Adipose tissue (tissue), 3 donors: ENCODE data around the gene WDTC1. TPM values are rescaled to one million over a fixed set of nuclear protein-coding genes. Genes with fewer than 3 reads are reported as not detected.

Experiments
- polyA plus RNA-seq, 3 donors: library from polyadenylated mRNA; stranded (reverse); fragments of 200-250 nt; gene quantifications; one replicate each; pipeline ENCODE4 v1.2.3, GENCODE V29; 2013
- donor health status: healthy with polysubstance abuse.
- donor health status: Bipolar disorder and iron deficiency.
- donor health status: healthy.

Gene WDTC1
- polyA plus RNA-seq, 3 donors: 12.7 to 27.1 (median 19.5) TPM

Other genes with a start within 250 kb of the WDTC1 start
- gene TRNP1, start 240.9 kb upstream of the WDTC1 start, polyA plus RNA-seq: 10 to 100 TPM in 2 of 3 donors, 1 to 10 TPM in 1; 9.1 to 10.4 (median 10.3) TPM
- 1 to 10 TPM; 1.8 to 3.1 (median 2.9) TPM for gene TENT5B, start 221.8 kb upstream of the WDTC1 start, polyA plus RNA-seq
- gene SLC9A1, start 79.5 kb upstream of the WDTC1 start, polyA plus RNA-seq: 10 to 100 TPM in 1 of 3 donors, 1 to 10 TPM in 2; 6.6 to 14.5 (median 8.9) TPM
- 10 to 100 TPM; 27.1 to 44.9 (median 27.2) TPM for gene TMEM222, start 87.5 kb downstream of the WDTC1 start, polyA plus RNA-seq
- 100 to 1,000 TPM in 1 of 3 donors, 10 to 100 TPM in 1, under 1 TPM in 1; 0.67 to 104 (median 12.5) TPM for gene SYTL1, start 107.4 kb downstream of the WDTC1 start, polyA plus RNA-seq
- gene MAP3K6, start 132.3 kb downstream of the WDTC1 start, polyA plus RNA-seq: 10 to 100 TPM; 16.5 to 93.0 (median 56.0) TPM
- 100 to 1,000 TPM in 1 of 3 donors, 10 to 100 TPM in 1, 1 to 10 TPM in 1; 8.8 to 133 (median 63.9) TPM for gene FCN3, start 140.2 kb downstream of the WDTC1 start, polyA plus RNA-seq
- gene CD164L2, start 148.7 kb downstream of the WDTC1 start, polyA plus RNA-seq: under 1 TPM in 2 of 3 donors, not detected in 1; 0.07 to 0.61 TPM
- gene GPR3, start 158.0 kb downstream of the WDTC1 start, polyA plus RNA-seq: 1 to 10 TPM in 1 of 3 donors, under 1 TPM in 2; 0.43 to 1.2 (median 0.94) TPM